ENCODE measurements around the gene ST6GALNAC1.

DNA sequence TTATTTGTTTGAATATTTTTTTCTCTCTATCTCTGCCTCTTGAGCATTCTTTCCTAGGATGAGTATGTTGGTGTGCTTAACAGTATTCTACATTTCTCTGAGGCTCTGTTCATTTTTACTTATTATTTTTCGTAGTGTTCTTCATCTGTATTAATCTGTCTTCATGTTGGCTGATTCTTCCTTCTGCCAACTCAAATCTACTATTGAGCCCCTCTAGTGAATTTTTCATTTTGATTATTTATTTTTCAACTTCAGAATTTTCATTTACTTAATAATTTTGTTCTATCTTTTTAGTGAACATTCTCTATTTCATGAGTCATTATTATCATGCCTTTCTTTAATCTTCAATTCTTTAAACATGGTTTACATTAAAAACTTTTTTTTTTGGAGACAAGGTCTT lies 3.2 kb upstream of the ST6GALNAC1 start:
- TF ChIP-seq, protein P1, sequence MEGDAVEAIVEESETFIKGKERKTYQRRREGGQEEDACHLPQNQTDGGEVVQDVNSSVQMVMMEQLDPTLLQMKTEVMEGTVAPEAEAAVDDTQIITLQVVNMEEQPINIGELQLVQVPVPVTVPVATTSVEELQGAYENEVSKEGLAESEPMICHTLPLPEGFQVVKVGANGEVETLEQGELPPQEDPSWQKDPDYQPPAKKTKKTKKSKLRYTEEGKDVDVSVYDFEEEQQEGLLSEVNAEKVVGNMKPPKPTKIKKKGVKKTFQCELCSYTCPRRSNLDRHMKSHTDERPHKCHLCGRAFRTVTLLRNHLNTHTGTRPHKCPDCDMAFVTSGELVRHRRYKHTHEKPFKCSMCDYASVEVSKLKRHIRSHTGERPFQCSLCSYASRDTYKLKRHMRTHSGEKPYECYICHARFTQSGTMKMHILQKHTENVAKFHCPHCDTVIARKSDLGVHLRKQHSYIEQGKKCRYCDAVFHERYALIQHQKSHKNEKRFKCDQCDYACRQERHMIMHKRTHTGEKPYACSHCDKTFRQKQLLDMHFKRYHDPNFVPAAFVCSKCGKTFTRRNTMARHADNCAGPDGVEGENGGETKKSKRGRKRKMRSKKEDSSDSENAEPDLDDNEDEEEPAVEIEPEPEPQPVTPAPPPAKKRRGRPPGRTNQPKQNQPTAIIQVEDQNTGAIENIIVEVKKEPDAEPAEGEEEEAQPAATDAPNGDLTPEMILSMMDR (IDR thresholded peaks at IDR 0.05; ENCODE audit: insufficient read depth, low read length, poor library complexity, severe bottlenecking): no peak
- no peak for TF ChIP-seq EZH2phosphoT487 (conservative IDR thresholded peaks at IDR 0.05; ENCODE audit: low read length)
